ENCODE results near the gene ELF2.
A peak's percentile ranks its signal among the peaks of the same experiment; 100 is the strongest.
"Not testable (repeated sequence)": the region's sequence is repeated elsewhere in the genome, so short reads cannot be mapped to it uniquely, and the experiment has no call there.

The ELF2 gene

DNA sequence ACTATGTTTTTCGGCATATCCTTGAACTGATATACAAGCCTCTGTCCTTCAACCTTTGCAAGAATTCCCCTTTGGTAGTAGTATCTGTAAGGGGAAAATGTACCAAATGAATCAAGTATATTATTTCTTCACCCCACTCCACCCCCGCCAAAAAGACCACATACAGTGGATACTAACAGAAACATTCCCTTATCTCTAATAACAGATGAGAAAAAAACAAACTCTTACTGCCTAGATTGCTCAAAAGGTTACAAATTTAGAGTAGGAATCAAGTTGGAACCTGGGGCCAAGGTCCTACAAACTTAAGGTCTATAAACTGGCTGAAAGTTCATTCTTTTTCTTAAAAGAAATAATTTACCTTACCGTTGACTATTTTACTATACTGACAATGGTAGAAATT, 116.4 kb downstream of the ELF2 start:
- no peak for DNase-seq

DNA sequence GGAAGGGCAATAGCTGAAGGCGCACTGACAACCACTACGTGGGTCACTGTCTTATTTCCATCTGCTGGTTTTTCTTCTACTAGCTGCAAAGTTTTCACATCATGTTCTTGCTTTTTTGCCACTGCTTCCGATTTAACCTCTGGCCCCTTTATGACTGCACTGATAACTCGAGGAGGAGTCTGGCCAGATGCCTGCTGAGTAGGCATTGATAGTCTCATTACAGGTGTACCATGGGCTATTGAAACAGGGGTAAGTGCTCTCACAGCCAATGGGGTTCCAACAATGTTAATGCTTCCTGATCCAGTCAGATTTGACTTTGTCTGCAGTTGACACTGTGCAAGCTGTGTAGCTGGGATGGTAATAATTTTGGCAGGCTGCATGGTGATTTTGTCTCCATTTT, 118.0 kb downstream of the ELF2 start:
- not testable (repeated sequence) for DNase-seq

DNA sequence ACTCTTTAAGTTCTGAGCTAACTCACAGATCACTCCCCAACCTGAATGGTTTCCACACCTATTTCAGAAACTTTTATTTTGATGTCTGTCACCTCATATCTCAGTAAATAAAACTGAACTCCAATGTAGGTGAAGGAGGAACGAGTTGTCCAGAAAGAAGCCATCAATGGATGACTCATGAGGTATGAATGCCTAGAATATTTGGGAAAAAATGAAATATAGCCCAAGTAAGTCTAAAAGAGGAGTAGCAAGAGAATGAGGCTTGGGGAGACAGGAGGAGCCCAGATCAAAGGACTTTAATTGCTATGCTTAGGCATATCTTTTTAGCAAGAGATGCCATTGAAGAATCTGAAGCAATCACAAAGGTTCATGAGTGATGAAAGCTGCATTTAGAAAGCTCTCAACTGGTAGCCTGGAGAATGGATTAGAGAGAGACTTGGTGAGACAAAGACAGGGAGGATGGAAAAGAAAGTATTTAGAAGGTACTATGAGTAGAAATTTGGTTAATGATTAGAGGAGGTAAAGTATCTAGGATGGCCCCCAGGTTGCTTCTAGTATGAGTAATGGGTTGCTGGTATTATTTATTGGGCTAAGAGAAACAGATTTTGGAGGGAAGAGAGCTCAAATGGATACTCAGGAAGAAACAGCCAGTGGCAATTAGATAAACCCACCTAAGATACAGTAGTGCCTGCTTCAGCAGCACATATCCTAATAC, 122.1 kb downstream of the ELF2 start:
- DNase-seq: no peak

- DNase-seq: no peak
Measured at GRCh38 chr4:139053909-139054308, 123.1 kb downstream of the ELF2 start.

DNA sequence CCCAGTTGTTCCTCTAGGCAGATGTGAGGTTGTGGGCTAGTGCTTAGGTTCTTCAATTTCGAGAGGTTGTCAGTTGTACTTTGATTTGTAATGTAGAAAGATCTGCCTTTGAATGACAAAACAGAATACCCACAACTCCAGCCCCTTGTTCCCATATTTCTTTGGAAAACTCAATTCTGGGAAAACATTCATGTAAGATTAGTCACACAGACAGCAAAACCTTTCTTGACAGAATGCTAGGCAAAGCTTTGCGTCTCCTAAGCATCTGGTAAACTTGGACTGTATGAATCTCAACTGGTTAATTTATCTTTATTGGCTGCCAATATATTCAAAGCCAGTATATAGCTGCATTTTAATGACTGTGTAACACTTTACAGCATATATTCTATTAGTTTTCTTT, 126.6 kb downstream of the ELF2 start:
- no peak for DNase-seq

DNA sequence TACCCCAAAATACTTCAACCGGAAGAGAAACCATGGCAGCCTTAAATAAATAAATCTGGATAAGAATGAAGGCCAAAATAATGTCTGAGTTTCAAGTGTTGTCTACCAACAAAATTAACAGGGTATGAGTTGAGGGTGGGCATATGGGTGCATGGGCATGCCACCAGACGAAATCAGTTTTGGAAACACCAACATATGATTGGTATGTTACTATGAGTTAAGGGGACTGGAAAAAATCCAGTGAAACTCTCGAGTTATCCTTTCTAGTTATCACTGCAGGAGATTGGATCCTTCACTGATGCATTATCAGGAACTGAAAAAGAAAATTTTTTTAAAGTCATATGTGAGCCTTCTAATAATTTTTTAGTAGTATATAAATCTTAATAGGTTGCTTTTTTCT, 129.0 kb downstream of the ELF2 start:
- DNase-seq: no peak

- DNase-seq: no peak
Measured at GRCh38 chr4:139044291-139044690, 132.7 kb downstream of the ELF2 start.

DNA sequence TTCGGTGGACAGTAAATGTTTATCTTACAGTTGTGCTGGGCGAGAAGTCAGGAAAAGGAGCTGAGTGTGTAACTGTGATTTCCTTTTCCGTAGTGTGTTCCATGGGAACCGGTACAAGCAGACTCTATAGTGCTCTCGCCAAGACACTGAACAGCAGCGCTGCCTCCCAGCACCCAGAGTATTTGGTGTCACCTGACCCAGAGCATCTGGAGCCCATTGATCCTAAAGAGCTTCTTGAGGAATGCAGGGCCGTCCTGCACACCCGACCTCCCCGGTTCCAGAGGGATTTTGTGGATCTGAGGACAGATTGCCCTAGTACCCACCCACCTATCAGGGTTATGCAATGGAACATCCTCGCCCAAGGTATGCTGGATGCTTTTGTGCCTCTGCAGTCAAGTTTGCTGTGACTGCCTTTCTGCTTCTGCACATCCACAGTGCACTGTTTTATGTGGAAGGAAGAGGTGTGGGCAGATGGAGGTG, 134.0 kb downstream of the ELF2 start:
- DNase-seq: no peak

DNA sequence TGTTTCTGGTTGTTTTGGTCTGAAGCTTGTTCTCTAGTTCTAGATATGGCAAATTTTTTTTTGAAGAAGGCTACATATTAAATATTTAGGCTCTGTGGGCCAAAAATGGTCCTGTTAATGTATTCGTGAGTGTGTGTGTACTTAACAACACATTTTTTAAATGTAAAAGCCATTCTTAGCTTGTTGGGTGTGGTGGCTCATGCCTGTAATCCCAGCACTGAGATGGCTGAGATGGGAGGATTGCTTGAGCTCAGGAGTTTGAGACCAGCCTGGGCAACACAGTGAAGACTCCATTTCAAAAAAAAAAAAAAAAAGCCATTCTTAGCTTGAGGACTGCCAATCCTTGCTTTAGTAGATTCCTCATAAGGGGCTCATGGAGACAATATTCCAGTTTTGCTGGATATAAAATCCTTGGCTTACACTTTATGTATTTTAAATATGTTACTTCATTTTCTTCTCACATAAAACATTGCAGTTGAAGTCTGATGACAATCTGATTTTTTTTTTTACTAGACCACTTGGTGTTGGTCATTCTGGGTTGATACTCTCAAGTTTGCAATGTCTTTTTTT, 138.1 kb downstream of the ELF2 start:
- no peak for DNase-seq

DNA sequence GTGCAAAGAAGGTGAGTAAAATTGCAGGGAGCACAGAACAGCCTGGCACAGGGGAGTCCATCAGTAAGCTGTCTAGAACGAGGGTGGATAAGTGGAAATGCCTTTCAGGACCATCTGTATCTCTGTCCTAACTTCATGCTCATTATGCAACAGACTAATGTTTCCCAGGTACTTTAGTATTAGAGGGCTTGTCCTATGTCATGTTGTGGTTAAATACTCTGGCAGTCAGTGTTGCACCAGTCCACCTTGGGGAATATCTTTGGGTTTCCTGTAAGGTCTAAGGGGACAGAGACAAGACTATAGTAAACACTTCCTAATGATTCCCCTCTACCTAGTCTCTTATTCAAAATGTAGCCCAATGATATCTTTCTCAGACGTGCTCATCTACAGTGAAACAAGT, 140.1 kb downstream of the ELF2 start:
- no peak for DNase-seq

DNA sequence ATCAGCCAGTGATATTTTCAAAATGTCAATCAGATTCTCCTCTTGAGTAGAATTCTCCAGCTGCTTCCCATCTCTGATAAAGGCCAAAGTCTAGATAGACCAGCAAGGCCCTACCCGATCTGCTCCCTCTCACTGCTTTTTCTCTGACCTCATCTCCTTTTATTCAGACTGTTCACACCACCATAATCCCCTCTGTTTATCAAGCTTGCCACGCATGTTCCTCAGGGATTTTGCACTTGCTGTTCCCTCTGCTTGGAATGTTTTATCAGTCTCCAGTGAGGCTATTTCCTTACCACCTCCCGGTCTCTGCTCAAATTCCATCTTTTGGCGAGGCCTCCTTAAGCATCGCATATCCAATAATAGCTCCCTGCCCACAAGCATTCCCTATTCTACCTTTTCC, 141.4 kb downstream of the ELF2 start:
- no peak for DNase-seq

- DNase-seq: peak; percentile 66
Measured at GRCh38 chr4:139030614-139031235, 146.3 kb downstream of the ELF2 start.

DNA sequence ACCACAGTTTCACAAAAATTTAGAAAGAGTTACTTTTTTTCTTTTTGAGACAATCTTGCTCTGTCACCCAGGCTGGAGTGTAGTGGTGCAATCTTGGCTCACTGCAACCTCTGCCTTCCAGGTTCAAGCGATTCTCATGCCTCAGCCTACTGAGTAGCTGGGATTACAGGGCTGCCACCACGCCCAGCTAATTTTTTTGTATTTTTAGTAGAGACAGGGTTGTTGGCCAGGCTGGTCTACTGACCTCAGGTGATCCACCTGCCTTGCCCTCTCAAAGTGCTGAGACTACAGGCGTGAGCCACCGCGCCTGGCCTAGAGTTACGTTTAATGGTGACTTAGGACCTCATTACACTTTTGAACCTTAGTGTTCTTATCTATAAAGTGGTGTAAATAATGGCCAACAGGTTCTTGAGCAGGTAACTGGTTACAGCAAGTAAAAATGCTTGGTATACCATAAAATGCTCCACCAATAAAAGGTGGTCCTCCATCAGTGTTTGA, 147.1 kb downstream of the ELF2 start:
- DNase-seq: not testable (repeated sequence)

DNA sequence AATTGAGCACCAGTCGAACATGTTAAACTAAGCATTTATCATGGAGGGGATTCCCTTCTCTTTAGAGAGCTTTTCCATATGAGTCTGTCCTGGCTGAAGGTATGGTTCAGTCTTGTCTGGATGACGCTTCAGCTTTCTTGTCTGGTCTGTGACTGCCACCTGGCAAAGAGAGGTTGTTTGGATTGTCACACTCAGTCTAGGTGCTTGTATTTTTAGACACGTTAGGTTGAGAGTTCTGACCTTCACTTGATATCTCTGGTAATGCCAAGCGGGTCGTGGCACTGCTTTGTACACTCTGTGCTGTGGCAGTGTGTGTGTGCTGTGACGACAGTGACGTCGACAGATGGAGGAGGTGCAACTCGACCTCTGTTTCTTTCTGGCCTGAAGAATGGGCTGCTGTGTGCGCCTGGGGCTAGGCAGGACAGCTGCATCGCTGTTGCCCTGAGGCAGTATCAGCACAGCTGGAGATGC, 148.8 kb downstream of the ELF2 start:
- DNase-seq: no peak

DNA sequence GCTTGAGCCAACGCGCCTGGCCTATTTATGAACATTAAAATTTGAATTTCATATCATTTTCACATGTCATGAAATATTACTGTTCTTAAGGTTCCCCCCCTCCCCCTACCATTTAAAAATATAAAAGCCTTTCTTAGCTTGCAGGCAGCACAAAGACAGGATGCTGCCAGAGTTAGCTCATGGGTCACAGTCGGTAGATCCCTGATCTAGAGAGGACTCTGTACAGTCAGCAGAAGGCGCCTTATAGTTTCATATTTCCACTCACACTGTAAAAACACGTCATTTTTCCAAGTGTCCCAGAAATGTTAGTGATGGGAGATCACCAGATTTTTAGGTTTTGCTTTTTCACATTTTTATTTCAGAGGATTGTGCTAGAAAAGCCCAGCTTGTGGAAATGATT, 149.2 kb downstream of the ELF2 start:
- no peak for DNase-seq

- DNase-seq: no peak
Measured at GRCh38 chr4:139025841-139026240, 151.2 kb downstream of the ELF2 start.

DNA sequence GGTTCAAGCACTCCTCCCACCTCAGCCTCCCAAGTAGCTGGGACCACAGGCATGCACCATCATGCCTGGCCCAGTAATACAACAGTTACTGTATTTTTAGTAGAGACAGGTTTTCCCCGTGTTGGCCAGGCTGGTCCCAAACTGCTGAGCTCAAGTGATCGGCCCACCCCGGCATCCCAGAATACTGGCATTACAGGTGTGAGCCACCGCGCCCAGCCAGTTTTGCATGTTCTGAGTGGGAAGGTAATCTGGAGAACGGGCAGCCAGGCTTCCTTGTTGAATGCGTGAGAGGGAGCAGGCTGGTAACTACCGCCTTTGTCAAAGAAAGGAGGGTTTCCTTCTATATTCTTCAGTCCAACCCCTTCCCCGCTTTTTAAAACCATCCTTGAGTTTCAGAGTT, 152.3 kb downstream of the ELF2 start:
- no peak for DNase-seq

DNA sequence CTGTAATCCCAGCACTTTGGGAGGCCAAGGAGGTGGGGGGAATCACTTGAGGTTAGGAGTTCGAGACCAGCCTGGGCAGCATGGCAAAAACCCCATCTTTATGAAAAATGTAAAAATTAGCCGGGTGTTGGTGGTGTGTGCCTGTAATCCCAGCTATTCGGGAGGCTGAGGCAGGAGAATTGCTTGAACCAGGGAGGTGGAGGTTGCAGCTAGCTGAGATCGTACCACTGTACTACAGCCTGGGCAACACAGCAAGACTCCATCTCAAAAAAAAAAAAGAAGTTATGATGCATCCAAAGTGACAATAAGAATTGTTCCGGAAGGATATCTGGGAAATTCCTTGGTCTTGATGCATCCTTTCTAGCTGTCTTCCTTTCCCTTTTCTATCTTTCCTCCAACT, 154.2 kb downstream of the ELF2 start:
- no peak for DNase-seq

DNA sequence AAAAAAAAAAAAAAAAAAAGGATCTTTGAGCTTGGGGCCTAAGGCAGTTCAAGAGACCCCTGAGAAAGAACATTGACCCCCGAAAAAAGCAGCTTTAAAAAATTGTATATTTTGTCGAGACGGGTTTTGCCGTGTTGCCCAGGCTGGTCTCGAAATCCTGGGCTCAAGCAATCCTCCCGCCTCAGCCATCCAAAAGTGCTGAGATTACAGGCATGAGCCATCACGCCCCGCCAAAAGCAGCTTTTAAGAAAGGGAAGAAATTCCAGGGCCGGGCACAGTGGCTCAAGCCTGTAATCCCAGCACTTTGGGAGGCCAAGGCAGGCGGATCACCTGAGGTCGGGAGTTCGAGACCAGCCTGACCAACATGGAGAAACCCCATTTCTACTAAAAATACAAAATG, 155.9 kb downstream of the ELF2 start:
- DNase-seq: not testable (repeated sequence)

DNA sequence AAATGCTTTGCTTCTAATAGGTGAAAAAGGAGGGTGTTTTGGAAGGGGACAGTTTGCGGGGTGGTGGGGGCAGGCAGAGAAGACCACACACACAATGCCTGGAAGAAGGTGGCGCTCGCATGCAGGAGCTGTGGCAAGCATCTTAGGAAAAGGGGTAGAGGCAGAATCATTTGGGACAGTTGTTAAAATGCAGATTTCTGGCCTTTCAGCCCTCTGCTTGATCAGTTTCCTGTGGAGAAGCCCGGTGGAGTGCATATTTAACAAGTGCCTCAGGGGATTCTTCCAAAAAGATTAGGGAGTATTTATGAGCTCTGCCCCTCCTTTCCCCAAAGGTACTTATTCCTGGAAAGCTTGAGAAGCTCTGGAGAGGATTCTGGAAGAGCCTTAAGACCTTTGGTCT, 156.6 kb downstream of the ELF2 start:
- no peak for DNase-seq

DNA sequence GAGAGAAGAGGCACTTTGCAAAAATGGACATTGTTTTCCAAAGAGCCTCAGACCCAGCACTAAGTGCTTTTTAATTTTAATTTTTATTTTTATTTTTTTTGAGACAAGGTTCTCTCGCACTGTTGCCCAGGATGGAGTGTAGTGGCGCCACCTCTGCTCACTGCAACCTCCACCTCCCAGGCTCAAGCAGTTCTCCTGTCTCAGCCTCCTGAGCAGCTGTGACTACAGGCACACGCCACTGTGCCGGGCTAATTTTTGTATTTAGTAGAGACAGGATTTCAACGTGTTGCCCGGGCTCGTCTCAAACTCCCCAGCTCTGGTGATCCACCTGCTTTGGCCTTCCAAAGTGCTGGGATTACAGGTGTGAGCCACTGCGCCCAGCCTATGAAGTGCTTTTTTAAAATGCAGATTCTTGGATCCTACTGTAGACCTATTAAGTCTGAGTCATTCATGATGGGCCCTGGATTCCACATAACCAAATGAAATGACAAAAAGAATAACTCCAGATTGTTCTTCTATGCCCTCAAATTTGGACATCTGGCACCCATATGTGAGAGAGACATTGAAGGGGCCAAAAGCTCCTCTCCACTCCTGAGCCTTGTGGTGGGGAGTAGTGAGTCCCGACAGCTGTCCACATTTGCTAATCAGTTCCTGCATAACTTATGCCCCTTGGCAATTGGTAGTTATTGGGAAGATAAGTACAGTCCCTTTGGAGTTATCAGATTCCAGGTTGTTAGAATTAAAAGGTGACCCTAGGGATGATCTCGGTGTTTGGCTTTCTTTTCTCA, 157.9 kb downstream of the ELF2 start:
- DNase-seq: no peak

DNA sequence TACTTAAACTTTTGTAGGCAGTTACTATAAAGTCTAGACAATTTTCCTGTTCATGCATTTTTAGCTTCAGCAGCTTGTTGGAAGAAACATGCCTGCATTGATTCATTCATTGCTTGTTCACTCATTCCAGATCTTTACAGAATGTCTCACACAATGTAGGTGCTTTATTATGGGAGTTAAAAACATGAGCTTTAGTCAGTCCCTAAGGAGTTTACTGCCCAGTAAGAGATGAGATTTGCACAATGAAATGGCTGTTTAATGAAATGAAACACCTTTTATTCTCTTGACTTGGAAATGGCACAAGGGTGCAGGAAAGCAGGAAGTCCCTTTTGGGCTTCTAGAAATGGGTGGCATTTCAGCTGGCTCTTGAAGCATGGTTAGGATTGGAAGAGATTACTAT, 158.5 kb downstream of the ELF2 start:
- no peak for DNase-seq

- no peak for DNase-seq
Measured at GRCh38 chr4:139017861-139018260, 159.2 kb downstream of the ELF2 start.
